GM18517 (cell line): ENCODE measurements around the gene CNPPD1.

Experiments used
- ATAC-seq: cut with Tn5 transposase; IDR thresholded peaks from one replicate; pipeline ENCODE4 v1.9.1; 2021; ENCODE audit warnings: mild to moderate bottlenecking, moderate library complexity; ENCODE audit not compliant: unreplicated experiment

Gene CNPPD1

DNA sequence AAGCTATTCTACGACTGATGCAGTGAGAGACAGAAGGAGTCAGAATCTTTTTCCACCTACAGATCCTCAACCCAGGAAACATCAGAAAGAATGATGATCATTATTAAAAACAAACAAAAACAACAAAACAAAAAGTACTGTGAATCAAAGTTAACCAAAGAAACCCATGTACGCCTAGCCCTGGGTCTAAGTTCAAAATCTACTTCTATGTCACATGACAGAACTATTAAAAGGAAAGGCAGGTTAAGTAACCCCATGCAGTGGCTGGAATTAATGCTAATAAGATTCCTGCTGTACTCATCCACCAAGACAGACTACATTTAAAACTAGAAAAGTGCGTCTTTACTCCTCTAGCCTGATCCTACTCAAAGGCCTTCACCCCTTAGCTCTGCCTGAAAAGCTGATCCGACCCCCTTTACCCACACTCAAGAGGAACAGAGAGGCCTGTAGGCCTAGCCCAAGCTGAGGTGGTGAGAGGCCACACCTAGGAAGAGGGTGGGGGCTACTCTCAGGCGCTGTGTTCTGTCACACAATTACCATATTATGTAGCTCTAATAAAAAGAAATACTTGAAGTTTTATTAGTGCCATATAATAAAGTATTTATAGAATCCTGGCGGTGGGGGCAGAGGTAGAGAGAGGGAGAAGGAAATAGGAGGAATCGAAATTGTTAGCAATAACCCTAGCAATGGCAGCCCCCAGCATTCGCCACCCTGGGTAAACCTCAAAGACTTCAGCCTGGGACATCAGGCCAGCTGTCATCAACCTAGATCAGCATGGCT is 53.2 kb downstream of the CNPPD1 start:
- ATAC-seq = no peak

DNA sequence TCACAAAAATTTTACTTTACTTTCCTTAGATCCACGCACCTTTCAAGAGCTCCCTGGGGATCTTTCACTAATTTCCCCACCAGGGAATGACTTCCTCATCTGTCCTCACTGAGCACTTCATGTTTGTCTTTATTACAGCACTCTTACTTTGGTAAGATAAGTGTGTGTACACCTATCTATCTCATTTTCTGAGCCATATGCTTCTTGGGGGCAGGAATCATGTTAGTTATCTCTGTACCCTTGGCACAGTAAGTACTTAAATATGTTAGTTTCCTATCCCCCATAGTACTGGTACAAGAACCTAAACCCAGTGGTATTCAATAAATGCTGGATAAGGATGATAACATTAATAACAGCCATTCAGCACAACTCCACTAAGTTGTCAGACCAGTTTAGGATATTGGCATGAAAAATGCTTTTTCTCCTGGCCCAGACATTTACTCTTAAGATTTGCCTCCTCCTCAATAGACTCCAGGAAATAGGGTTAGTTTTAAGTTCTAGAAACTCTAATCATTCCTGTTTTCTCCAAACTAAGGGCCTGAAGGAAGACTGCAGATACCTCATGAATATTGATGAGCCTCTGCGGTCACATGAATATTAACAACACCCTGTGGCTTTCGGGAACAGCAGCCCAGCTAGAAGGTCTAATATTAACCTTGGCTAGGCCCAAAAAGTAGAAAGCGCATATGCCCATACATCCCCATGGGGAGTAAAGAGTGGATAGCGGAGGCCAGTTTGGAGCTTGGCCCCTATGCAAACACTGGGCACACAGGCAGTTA is 54.3 kb downstream of the CNPPD1 start:
- no peak for ATAC-seq
